IPS DF 4.7 (cell line): Measurements from ENCODE around the gene DNAJC15.
"Not testable (repeated sequence)": the region's sequence is repeated elsewhere in the genome, so short reads cannot be mapped to it uniquely, and the experiment has no call there.

ENCODE experiments used
- DNase-seq: peaks from one replicate; pipeline ENCODE4 v3.0.0-alpha.2; 2013; ENCODE audit warnings: low spot score; ENCODE audit errors: extremely low read depth

Gene DNAJC15

GRCh38 chr13:43044720-43045301, 21.4 kb downstream of the DNAJC15 start:
- DNase-seq = no peak

DNA sequence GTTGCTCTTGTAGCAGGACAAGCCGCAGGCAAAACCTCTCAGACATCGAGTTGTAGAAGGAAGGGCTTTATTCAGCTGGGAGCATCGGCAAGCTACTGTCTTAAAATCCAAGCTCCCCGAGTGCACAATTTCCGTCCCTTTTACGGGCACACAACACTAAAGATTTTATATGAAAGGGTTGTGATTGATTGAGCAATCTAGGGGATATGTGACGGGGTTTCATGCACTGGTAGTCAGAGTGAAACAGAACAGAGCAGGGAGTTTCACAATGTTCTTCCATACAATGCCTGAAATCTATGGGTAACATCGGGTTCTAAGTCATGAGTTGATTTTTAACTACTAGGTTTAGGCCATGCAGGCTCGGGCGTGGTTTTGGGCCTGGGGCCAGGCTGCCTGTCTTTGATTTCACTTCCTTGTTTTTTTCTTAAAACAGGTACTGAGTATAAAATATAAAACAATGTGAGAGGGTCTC, 22.0 kb downstream of the DNAJC15 start:
- not testable (repeated sequence) for DNase-seq

DNA sequence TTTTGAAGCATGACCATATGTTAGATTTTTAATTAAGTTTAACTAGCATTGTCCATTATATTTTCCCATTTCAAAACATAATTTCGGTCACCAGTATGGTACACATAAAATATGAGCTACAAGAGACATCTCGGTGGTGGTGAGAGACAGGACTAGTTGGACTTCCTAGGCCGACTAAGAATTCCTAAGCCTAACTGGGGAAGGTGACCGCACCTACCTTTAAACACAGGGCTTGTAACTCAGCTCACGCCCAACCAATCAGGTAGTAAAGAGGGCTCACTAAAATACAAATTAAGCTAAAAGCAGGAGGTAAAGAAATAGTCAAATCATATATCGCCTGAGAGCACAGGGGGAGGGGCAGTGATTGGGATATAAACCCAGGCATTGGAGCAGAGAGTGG, 22.9 kb downstream of the DNAJC15 start:
- DNase-seq = no peak

DNA sequence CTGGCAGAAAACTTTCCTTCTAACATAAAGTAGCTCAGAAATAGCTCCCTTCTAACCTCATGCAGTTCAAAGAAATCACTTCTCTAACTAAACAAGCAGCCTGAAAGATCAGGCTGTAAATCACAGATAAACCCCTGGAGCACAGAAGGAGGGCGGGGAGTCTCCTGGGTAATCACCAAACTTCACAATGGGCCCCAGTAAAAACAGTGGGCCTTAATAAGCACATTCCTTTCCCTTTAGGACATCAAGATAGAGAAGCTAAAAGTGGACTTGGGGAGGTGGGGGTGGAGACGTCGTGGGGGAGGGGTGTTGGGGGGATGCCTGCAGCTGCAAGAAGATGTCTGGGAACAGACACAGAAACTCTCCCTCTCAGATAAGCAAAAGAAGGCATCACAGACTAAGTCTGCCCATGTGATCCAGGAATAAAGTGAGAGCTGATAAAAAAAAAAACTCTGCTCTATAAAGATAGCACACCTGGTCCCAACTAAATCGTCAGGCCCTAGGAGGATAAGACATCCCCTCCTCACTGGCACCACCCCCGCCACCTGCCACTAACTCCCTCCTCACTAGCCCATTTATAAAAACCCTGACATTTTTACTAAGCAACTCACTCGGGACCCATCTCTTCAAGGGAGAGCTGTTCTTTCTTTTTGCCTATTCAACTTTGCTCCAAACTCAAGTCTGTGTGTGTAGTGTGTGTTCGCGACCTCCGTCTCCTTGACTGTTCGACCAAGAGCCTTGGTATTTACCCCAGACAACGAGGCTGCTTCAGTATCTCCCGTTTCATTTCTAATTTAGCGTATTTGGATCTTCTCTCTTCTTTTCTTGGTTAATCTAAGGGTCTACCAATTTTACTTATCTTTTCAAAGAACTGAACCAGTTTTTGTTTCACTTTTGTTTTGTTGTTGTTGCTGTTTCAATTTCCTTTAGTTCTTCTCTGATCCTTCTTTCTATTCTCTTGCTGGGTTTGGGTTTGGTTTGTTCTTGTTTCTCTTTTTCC, 31.7 kb downstream of the DNAJC15 start:
- no peak for DNase-seq

DNA sequence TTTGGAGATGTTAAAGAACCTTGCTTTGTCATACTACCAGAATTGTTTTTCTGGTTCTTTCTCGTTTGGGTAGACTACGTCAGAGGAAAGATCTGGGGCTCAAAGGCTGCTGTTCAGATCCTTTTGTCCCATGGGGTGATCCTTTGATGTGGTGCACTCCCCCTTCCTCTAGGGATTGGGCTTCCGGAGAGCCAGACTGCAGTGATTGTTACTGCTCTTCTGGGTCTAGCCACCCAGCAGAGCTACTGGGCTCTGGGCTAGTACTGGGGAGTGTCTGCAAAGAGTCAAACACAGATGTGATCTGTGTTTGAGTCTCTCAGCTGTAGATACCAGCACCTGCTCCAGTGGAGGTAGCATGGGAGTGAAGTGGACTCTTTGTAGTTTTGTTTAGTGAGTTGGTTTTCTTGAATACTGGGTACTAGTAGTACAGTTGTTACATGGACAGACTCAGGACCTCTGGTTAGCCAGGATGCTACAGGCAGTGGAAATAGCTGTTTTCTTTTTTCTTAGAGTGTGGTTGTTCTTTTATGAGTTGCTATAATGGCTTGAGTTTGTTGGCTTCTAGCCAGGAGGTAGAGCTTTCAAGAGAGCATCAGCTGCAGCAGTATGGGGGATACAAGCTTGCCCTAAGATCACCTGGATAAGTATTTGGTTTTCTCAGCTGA, 34.4 kb downstream of the DNAJC15 start:
- no peak for DNase-seq

DNA sequence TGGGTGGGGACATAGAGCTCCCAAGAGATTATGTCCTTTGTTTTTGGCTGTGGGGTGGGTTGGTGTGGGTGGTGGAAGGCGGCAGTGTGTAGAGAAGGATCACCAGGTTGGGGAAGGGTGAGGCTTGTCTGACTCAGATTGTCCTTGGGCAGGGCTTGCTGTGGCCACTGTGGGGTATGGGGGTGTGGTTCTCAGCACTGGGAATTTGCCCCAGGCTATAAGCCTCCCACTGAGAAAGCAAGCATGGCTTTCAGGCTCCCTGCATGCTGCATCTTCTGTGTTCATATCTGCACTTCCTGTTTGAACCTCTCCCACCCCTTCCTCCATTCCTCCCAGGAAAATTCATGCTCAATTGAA, 34.9 kb downstream of the DNAJC15 start:
- no peak for DNase-seq

DNA sequence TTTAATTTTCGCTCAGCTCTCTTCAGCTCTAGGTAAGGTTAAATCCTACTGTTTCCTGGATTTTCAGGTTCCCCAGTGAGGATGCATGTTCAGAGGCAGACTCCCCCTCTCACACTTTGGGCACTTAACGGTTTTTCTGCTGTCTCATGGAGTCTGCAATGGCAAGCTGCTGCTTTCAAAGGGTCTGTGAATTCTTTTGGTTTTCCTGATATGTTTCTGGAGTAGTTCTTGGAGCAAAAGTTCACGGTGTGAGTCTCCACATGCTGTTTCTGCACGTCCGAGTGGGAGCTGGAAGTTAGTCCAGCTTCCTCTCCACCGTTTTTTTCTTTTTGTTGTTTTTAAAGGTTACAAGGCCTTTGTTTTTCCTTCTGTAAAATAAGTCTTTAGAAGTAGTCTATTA, 35.4 kb downstream of the DNAJC15 start:
- DNase-seq = no peak

DNA sequence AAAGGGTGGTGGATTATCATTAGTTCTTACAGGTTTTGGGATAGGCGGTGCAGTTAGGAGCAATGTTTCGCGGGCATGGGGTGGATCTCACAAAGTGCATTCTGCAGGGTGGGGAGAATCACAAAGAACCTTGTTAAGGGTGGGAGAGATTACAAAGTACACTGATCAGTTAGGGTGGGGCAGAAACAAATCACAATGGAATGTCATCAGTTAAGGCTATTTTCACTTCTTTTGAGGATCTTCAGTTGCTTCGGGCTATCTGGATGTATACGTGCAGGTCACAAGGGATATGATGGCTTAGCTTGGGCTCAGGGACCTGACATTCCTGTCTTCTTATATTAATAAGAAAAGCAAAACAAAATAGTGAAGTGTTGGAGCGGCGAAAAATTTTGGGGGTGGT, 36.4 kb downstream of the DNAJC15 start:
- not testable (repeated sequence) for DNase-seq

- not testable (repeated sequence) for DNase-seq
These were observed 37.4 kb downstream of the DNAJC15 start for GRCh38 chr13:43060806-43061205.

DNA sequence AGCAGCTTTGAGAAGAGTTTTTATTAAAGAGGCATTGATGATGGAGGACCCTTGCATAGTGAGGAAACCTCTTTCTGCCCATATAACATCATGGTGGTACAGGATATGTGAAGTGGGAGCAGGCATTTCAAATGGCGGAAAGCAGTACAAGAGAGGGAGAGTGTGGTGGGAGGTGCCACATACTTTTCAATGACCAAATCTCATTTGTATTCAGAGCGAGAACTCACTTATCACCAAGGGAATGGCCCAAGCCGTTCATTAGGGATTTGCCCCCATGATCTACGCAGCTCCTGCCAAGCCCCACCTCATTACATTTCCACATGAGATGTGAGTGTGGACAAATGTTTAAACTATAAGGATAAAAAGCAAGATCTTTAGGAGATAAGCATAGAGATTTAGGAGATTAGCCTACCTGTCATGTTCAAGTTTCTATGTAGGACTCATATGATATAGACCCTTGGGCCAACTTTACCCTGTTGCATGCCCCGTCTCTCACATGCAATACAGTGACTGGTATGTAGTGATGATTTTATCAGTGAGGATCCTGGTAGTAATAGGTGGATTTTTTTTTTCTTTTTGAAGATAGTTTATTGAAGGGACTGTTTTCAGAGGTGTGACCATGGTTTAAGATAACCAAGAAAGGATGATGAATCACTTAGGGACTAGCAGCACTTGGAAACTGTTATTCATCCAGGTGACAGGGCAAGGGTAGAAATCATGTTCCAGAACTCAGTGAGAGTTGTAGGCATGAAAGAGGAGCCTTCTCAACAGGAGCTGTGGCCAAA, 38.3 kb downstream of the DNAJC15 start:
- DNase-seq = no peak

DNA sequence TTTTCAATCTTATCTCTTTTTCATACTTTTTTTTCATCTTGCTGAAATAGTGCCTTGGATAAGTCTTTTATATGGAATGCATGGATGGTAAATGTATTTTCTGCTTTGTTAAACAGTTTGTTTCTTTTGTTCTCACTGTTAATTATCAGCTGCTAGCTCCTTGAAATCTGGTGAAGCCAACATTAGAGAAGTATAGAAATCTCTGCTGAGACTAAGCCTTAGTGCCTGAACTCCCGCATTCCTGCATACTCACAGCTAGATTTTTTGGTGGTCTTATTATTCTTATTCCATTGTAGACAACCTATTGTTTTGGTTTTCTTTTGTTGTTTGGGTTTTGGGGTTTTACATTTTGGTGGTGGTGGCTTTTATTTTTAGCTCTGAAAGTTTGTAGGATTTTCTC, 48.4 kb downstream of the DNAJC15 start:
- no peak for DNase-seq

GRCh38 chr13:43072394-43072793, 49.0 kb downstream of the DNAJC15 start:
- no peak for DNase-seq

GRCh38 chr13:43074824-43075510, 51.6 kb downstream of the DNAJC15 start:
- DNase-seq = no peak

DNA sequence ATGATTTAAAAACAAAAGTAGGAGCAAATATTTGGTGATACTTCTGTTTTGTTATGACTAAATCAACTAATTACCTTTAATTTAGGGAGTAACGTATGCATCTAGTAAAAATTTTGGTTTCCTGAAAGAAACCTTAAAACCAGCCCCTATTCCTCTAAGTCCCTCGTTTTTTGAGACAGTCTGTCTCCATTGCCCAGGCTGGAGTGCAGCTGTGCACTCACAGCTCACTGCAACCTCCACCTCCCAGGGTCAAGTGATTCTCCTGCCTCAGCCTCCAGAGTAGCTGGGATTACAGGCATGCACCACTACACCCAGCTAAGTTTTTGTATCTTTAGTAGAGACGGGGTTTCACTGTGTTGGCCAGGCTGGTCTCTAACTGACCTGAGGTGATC, 52.1 kb downstream of the DNAJC15 start:
- not testable (repeated sequence) for DNase-seq

DNA sequence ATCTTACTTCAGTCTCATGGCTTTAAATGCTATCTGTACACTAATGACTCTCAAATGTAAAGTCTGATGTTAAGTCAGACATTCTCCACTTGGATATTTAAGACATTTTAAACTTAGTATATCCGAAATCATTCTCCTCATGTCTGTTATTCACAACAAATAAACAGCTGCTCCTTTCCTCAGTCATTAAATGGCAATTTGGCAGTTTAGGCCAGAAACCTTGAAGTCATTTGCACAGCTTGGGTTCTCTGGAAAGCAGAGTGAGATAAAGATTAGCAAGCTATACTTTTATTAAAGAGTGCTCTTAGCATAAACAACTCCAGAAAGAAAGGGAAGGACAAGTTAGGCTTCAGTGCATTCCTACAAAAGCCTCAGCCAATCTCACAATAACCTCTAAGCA, 53.7 kb downstream of the DNAJC15 start:
- DNase-seq = no peak

- no peak for DNase-seq
These were observed 54.1 kb downstream of the DNAJC15 start for GRCh38 chr13:43077461-43077860.

DNA sequence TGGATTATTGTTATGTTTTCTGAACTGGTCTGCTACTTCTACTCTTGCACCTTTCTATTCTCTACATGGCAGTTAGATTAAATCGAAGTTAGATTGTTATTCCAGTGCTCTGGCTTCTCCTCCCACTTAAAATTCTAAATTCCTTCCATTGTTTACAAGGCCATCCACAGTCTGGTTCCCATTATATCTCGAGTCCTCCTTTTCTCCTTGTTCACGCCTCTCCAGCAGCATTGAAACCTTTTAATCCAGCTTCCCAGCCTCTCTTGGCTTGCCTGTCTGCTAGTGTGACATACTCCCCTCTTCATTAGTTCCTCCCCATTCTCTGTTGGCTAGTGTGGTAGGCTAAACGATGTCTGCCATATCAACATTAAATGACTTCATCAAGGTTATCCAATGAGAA, 54.5 kb downstream of the DNAJC15 start:
- no peak for DNase-seq

- DNase-seq = no peak
These were observed 55.0 kb downstream of the DNAJC15 start for GRCh38 chr13:43078399-43078798.

- DNase-seq = no peak
These were observed 56.1 kb downstream of the DNAJC15 start for GRCh38 chr13:43079392-43079931.

- no peak for DNase-seq
These were observed 56.8 kb downstream of the DNAJC15 start for GRCh38 chr13:43080199-43080598.
